LHCN-M2 (cell line): ENCODE measurements around the gene TBC1D32. TPM values are rescaled to one million over a fixed set of nuclear protein-coding genes. Genes with fewer than 3 reads are reported as not detected.

Source experiments
- total RNA-seq: library from RNA; depleted of rRNA; stranded (reverse); fragments of >200 nt; gene quantifications from 2 replicates; pipeline ENCODE4 v1.2.3, GENCODE V29; 2014; rRNA removed

Gene TBC1D32
- total RNA-seq, 1 experiment from 2014 or later = 10.0 TPM

Other genes starting within 250 kb of the TBC1D32 start
- 8.3 and 9.0 TPM in 2 replicates for gene GJA1, start 101.2 kb upstream of the TBC1D32 start, total RNA-seq